GM12892 (cell line): Measurements from ENCODE around the gene MAPK14.

Experiments used
- POLR2A ChIP-seq: IDR thresholded peaks from 2 replicates; pipeline ENCODE4 v1.6.1; 2011; ENCODE audit warnings: low read depth, low read length, control low read depth
- POLR2AphosphoS5 ChIP-seq: IDR thresholded peaks from 2 replicates; pipeline ENCODE4 v1.6.1; 2011; ENCODE audit warnings: low read depth, low read length, control low read depth
- TAF1 ChIP-seq: IDR thresholded peaks from 2 replicates; pipeline ENCODE4 v1.6.1; 2011; ENCODE audit warnings: low read depth, mild to moderate bottlenecking, control low read depth, low read length, borderline replicate concordance

- no peak for TF ChIP-seq TAF1
- TF ChIP-seq POLR2A, result no peak
- no peak for TF ChIP-seq POLR2AphosphoS5
Observed at GRCh38 chr6:36082318-36082717, 54.7 kb downstream of the MAPK14 start.
